Neural progenitor cell (in vitro differentiated cells): ENCODE data around the gene CYP2C8. TPM values are rescaled to one million over a fixed set of nuclear protein-coding genes. Genes with fewer than 3 reads are reported as not detected.
"Not testable (repeated sequence)": the region's sequence is repeated elsewhere in the genome, so short reads cannot be mapped to it uniquely, and the experiment has no call there.

Experiments
- DNase-seq: peaks from one replicate; pipeline ENCODE4 v3.0.0-alpha.2; 2016; ENCODE audit warnings: low spot score
- H2AFZ ChIP-seq: fragments of 200-600 bp; sonication (generic); replicated peaks from 2 replicates; pipeline ENCODE4 v1.6.1; 2016; ENCODE audit warnings: antibody characterized with exemption
- H3F3A ChIP-seq: fragments of 200-600 bp; sonication (generic); 2 replicates; pipeline ENCODE4 v1.6.1; 2016; ENCODE audit warnings: antibody characterized with exemption, low read depth
- H3K27ac ChIP-seq: fragments of 200-600 bp; sonication (generic); 2 replicates; pipeline ENCODE4 v1.5.1; 2016; ENCODE audit warnings: mild to moderate bottlenecking
- H3K27me3 ChIP-seq: fragments of 200-600 bp; sonication (generic); 2 replicates; pipeline ENCODE4 v1.6.1; 2016; ENCODE audit warnings: mild to moderate bottlenecking, moderate library complexity
- H3K36me3 ChIP-seq: fragments of 200-600 bp; sonication (generic); 2 replicates; pipeline ENCODE4 v1.5.1; 2016
- H3K4me1 ChIP-seq: fragments of 200-600 bp; sonication (generic); 2 replicates; pipeline ENCODE4 v1.6.1; 2016; ENCODE audit warnings: mixed run types
- H3K4me2 ChIP-seq: fragments of 200-600 bp; sonication (generic); 2 replicates; pipeline ENCODE4 v1.6.1; 2016
- H3K4me3 ChIP-seq: fragments of 200-600 bp; sonication (generic); 2 replicates; pipeline ENCODE4 v1.5.1; 2016
- H3K79me2 ChIP-seq: fragments of 200-600 bp; sonication (generic); 2 replicates; pipeline ENCODE4 v1.6.1; 2016; ENCODE audit warnings: low read depth
- H3K9ac ChIP-seq: fragments of 200-600 bp; sonication (generic); 2 replicates; pipeline ENCODE4 v1.6.1; 2016
- H3K9me3 ChIP-seq: fragments of 200-600 bp; sonication (generic); 2 replicates; pipeline ENCODE4 v1.5.1; 2016; ENCODE audit warnings: low read depth
- H4K20me1 ChIP-seq: fragments of 200-600 bp; sonication (generic); 2 replicates; pipeline ENCODE4 v1.6.1; 2016; ENCODE audit warnings: low read depth
- H3K27ac Mint-ChIP-seq: 3 replicates; pipeline ENCODE4 v1.8.0; 2021; ENCODE audit warnings: mixed read lengths
- H3K27me3 Mint-ChIP-seq: 2 replicates; pipeline ENCODE4 v1.8.0; 2022; ENCODE audit warnings: low read depth, mild to moderate bottlenecking, inconsistent platforms, moderate library complexity, mixed read lengths; ENCODE audit not compliant: insufficient read depth
- H3K36me3 Mint-ChIP-seq: 3 replicates; pipeline ENCODE4 v1.8.0; 2021; ENCODE audit warnings: mixed read lengths
- H3K4me1 Mint-ChIP-seq: 3 replicates; pipeline ENCODE4 v1.8.0; 2021; ENCODE audit warnings: mixed read lengths
- H3K4me3 Mint-ChIP-seq: 3 replicates; pipeline ENCODE4 v1.8.0; 2021; ENCODE audit warnings: mild to moderate bottlenecking, moderate library complexity, mixed read lengths
- H3K9me3 Mint-ChIP-seq: 3 replicates; pipeline ENCODE4 v1.8.0; 2020; ENCODE audit warnings: mixed read lengths
- EZH2 ChIP-seq: fragments of 200-600 bp; sonication (generic); IDR thresholded peaks from 2 replicates; pipeline ENCODE4 v1.6.1; 2017; ENCODE audit warnings: antibody characterized with exemption, mild to moderate bottlenecking, moderate library complexity
- EZH2phosphoT487 ChIP-seq: fragments of 200-600 bp; sonication (generic); IDR thresholded peaks from 2 replicates; pipeline ENCODE4 v1.6.1; 2017; ENCODE audit warnings: antibody characterized with exemption
- total RNA-seq: library from RNA; depleted of rRNA; stranded (reverse); fragments of >200 nt; gene quantifications from 2 replicates; pipeline ENCODE4 v1.2.3, GENCODE V29; 2015; ENCODE audit warnings: low replicate concordance
- TF ChIP-seq, protein P1 (sequence below): fragments of 200-600 bp; sonication (generic); IDR thresholded peaks from 2 replicates; pipeline ENCODE4 v1.5.1; 2017; ENCODE audit warnings: antibody characterized with exemption, mild to moderate bottlenecking

CYP2C8 gene
- total RNA-seq, 1 donor from 2014 or later: 2.8 TPM

- no peaks in the 10 kb centered on the region for H3K4me1 Mint-ChIP-seq
- H4K20me1 ChIP-seq: no peaks in the 10 kb centered on the region
- no peaks in the 10 kb centered on the region for H3K36me3 Mint-ChIP-seq
- no peak overlapping the region for H3K4me3 Mint-ChIP-seq
- no peaks in the 10 kb centered on the region for H3K9me3 ChIP-seq
- no peak overlapping the region for H3K4me2 ChIP-seq
- H3K4me3 ChIP-seq: no peak overlapping the region
- no peaks in the 10 kb centered on the region for H3F3A ChIP-seq
- no peak overlapping the region for H3K9ac ChIP-seq
- no peak overlapping the region for H3K27ac ChIP-seq
- no peak for TF ChIP-seq EZH2phosphoT487
- no peak for TF ChIP-seq EZH2
- TF ChIP-seq, protein P1, sequence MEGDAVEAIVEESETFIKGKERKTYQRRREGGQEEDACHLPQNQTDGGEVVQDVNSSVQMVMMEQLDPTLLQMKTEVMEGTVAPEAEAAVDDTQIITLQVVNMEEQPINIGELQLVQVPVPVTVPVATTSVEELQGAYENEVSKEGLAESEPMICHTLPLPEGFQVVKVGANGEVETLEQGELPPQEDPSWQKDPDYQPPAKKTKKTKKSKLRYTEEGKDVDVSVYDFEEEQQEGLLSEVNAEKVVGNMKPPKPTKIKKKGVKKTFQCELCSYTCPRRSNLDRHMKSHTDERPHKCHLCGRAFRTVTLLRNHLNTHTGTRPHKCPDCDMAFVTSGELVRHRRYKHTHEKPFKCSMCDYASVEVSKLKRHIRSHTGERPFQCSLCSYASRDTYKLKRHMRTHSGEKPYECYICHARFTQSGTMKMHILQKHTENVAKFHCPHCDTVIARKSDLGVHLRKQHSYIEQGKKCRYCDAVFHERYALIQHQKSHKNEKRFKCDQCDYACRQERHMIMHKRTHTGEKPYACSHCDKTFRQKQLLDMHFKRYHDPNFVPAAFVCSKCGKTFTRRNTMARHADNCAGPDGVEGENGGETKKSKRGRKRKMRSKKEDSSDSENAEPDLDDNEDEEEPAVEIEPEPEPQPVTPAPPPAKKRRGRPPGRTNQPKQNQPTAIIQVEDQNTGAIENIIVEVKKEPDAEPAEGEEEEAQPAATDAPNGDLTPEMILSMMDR: no peak
- no peak overlapping the region for H2AFZ ChIP-seq
- H3K4me1 ChIP-seq: no peaks in the 10 kb centered on the region
- H3K79me2 ChIP-seq: no peaks in the 10 kb centered on the region
- H3K27me3 Mint-ChIP-seq: peaks cover 3% of the 10 kb centered on the region
- no peaks in the 10 kb centered on the region for H3K36me3 ChIP-seq
- no peaks in the 10 kb centered on the region for H3K9me3 Mint-ChIP-seq
- no peak for DNase-seq
- no peaks in the 10 kb centered on the region for H3K27me3 ChIP-seq
- H3K27ac Mint-ChIP-seq: no peak overlapping the region
Measured at GRCh38 chr10:95096143-95096542, 26.8 kb upstream of the CYP2C8 start.

DNA sequence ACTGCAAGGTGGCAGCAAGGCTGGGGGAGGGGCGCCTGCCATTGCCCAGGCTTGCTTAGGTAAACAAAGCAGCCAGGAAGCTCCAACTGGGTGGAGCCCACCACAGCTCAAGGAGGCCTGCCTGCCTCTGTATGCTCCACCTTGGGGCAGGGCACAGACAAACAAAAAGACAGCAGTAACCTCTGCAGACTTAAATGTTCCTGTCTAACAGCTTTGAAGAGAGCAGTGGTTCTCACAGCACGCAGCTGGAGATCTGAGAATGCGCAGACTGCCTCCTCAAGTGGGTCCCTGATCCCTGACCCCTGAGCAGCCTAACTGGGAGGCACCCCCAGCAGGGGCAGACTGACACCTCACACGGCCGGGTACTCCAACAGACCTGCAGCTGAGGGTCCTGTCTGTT, 10.3 kb upstream of the CYP2C8 start:
- H3K36me3 Mint-ChIP-seq, H4K20me1 ChIP-seq, H3K27ac ChIP-seq, H3K27me3 Mint-ChIP-seq, H2AFZ ChIP-seq, H3K4me3 Mint-ChIP-seq, H3K4me1 Mint-ChIP-seq, H3K27me3 ChIP-seq, H3K4me2 ChIP-seq, H3K4me1 ChIP-seq, DNase-seq, H3K9ac ChIP-seq, H3F3A ChIP-seq, H3K9me3 ChIP-seq, H3K4me3 ChIP-seq, H3K27ac Mint-ChIP-seq, H3K36me3 ChIP-seq, H3K79me2 ChIP-seq: not testable (repeated sequence)
- peaks cover 12% of the 10 kb centered on the region for H3K9me3 Mint-ChIP-seq

DNA sequence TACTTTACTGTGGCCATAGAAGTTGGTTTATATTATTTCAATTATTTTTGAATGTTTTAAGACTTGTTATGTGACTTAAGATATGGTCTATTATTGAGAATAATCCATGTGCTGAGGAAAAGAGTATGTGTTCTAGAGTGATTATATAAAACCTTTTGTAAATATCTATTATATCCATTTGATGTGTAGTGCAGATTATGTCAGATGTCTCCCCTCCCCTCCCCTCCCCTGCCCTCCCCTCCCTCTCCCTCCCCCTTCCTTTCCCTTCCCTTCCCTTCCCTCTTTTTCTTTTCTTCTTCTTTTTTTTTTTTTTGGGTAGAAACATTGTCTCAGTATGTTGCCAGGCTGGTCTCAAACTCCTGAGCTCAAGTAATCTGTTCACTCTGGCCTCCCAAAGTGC, 8.3 kb upstream of the CYP2C8 start:
- no peaks in the 10 kb centered on the region for H3K36me3 ChIP-seq
- H4K20me1 ChIP-seq: no peaks in the 10 kb centered on the region
- H3K27ac ChIP-seq: no peak overlapping the region
- Mint-ChIP-seq H3K27ac (no peak overlapping the region), H3K36me3 (no peaks in the 10 kb centered on the region), H3K4me1 (no peaks in the 10 kb centered on the region), H3K4me3 (no peak overlapping the region), H3K27me3 (no peaks in the 10 kb centered on the region), H3K9me3 (peaks cover 12% of the 10 kb centered on the region)
- H3K79me2 ChIP-seq: no peaks in the 10 kb centered on the region
- no peak overlapping the region for H3K4me3 ChIP-seq
- no peaks in the 10 kb centered on the region for H3K9me3 ChIP-seq
- no peak for TF ChIP-seq EZH2phosphoT487
- TF ChIP-seq, protein P1: no peak
- no peaks in the 10 kb centered on the region for H3K4me1 ChIP-seq
- H3K9ac ChIP-seq: no peak overlapping the region
- no peak overlapping the region for H2AFZ ChIP-seq
- H3K4me2 ChIP-seq: no peak overlapping the region
- no peaks in the 10 kb centered on the region for H3F3A ChIP-seq
- H3K27me3 ChIP-seq: no peaks in the 10 kb centered on the region
- no peak for DNase-seq

- Histone ChIP-seq H2AFZ (no peak overlapping the region), H3K79me2 (no peaks in the 10 kb centered on the region), H3K9ac (no peak overlapping the region), H3F3A (no peaks in the 10 kb centered on the region), H3K27ac (no peak overlapping the region), H3K9me3 (no peaks in the 10 kb centered on the region), H3K4me1 (no peaks in the 10 kb centered on the region), H3K36me3 (no peaks in the 10 kb centered on the region), H3K4me2 (no peak overlapping the region), H4K20me1 (no peaks in the 10 kb centered on the region), H3K27me3 (no peaks in the 10 kb centered on the region), H3K4me3 (no peak overlapping the region)
- TF ChIP-seq EZH2phosphoT487 (no peak), EZH2 (no peak)
- TF ChIP-seq, protein P1: no peak
- H3K27me3 Mint-ChIP-seq: no peaks in the 10 kb centered on the region
- DNase-seq: no peak
- H3K4me3 Mint-ChIP-seq: no peak overlapping the region
- no peaks in the 10 kb centered on the region for H3K36me3 Mint-ChIP-seq
- H3K27ac Mint-ChIP-seq: no peak overlapping the region
- H3K4me1 Mint-ChIP-seq: no peaks in the 10 kb centered on the region
- no peaks in the 10 kb centered on the region for H3K9me3 Mint-ChIP-seq
Measured at GRCh38 chr10:95071107-95071660, 1.9 kb upstream of the CYP2C8 start.

GRCh38 chr10:95064125-95064524, 5.2 kb downstream of the CYP2C8 start:
- not testable (repeated sequence) for DNase-seq, H2AFZ ChIP-seq, H3K27me3 ChIP-seq, H3K36me3 ChIP-seq, H3K4me1 Mint-ChIP-seq, H3F3A ChIP-seq, H3K36me3 Mint-ChIP-seq, H3K9me3 Mint-ChIP-seq, H4K20me1 ChIP-seq, H3K27ac Mint-ChIP-seq, H3K4me1 ChIP-seq, H3K4me3 Mint-ChIP-seq, H3K79me2 ChIP-seq, H3K9me3 ChIP-seq, H3K9ac ChIP-seq, H3K27me3 Mint-ChIP-seq, H3K4me3 ChIP-seq, H3K27ac ChIP-seq, H3K4me2 ChIP-seq
